Smooth muscle cell (in vitro differentiated cells): ENCODE results near the gene SH3BGRL2. TPM values are rescaled to one million over a fixed set of nuclear protein-coding genes. Genes with fewer than 3 reads are reported as not detected.

Experiments
- DNase-seq: peaks from one replicate; lab custom pipeline; 2025; ENCODE audit not compliant: unreplicated experiment; lab: John Stamatoyannopoulos, UW
- H2AFZ ChIP-seq: fragments of 200-600 bp; sonication (generic); 2 replicates; pipeline ENCODE4 v1.6.0; 2016; ENCODE audit warnings: antibody characterized with exemption, low read depth, mild to moderate bottlenecking
- H3F3A ChIP-seq: fragments of 200-600 bp; sonication (generic); 2 replicates; pipeline ENCODE4 v1.6.0; 2017; ENCODE audit warnings: antibody characterized with exemption, low read depth
- H3K27ac ChIP-seq: fragments of 200-600 bp; sonication (generic); 2 replicates; pipeline ENCODE4 v1.5.1; 2016; ENCODE audit warnings: low read depth, mild to moderate bottlenecking
- H3K27me3 ChIP-seq: fragments of 200-600 bp; sonication (generic); 2 replicates; pipeline ENCODE4 v1.6.1; 2016; ENCODE audit warnings: low read depth, mild to moderate bottlenecking
- H3K36me3 ChIP-seq: fragments of 200-600 bp; sonication (generic); 2 replicates; pipeline ENCODE4 v1.5.1; 2016; ENCODE audit warnings: low read depth
- H3K4me1 ChIP-seq: fragments of 200-600 bp; sonication (generic); 2 replicates; pipeline ENCODE4 v1.5.1; 2016; ENCODE audit warnings: low read depth
- H3K4me2 ChIP-seq: fragments of 200-600 bp; sonication (generic); 2 replicates; pipeline ENCODE4 v1.6.0; 2016; ENCODE audit warnings: mild to moderate bottlenecking
- H3K4me3 ChIP-seq: fragments of 200-600 bp; sonication (generic); 2 replicates; pipeline ENCODE4 v1.5.1; 2016; ENCODE audit warnings: mild to moderate bottlenecking
- H3K79me2 ChIP-seq: fragments of 200-600 bp; sonication (generic); 2 replicates; pipeline ENCODE4 v1.6.0; 2016; ENCODE audit warnings: low read depth, mild to moderate bottlenecking
- H3K9ac ChIP-seq: fragments of 200-600 bp; sonication (generic); 2 replicates; pipeline ENCODE4 v1.6.0; 2016; ENCODE audit warnings: low read depth
- H3K9me3 ChIP-seq: fragments of 200-600 bp; sonication (generic); replicated peaks from 2 replicates; pipeline ENCODE4 v1.5.1; 2016; ENCODE audit warnings: low read depth
- H4K20me1 ChIP-seq: fragments of 200-600 bp; sonication (generic); 2 replicates; pipeline ENCODE4 v1.6.0; 2016; ENCODE audit warnings: low read depth
- WGBS: methylation state at CpG from one replicate; pipeline ENCODE4 v1.1.7; 2016; ENCODE audit warnings: low lambda C conversion rate; 5-methylcytosine and 5-hydroxymethylcytosine counted together
- polyA plus RNA-seq: library from polyadenylated mRNA; unstranded; fragments of >200 nt; fragmentation: Nextera tagmentation; extraction: Ambion mirVana; gene quantifications from 2 replicates; pipeline ENCODE4 v1.2.1, GENCODE V29; 2016
- total RNA-seq: library from RNA; depleted of rRNA; stranded (reverse); fragments of >200 nt; gene quantifications from 2 replicates; pipeline ENCODE4 v1.2.3, GENCODE V29; 2014
- TF ChIP-seq, protein P1 (sequence below): fragments of 200-600 bp; sonication (generic); IDR thresholded peaks from 2 replicates; pipeline ENCODE4 v1.5.1; 2017; ENCODE audit warnings: borderline replicate concordance, mild to moderate bottlenecking, antibody characterized with exemption; ENCODE audit not compliant: insufficient read depth, poor library complexity, severe bottlenecking

The SH3BGRL2 gene
- total and polyA plus RNA-seq, 2 experiments from 2014 or later = 4.5 to 15.1 TPM

- no peak for DNase-seq
- Histone ChIP-seq H3K27me3 (peaks cover 5% of the 10 kb centered on the region), H2AFZ (no peak overlapping the region), H3K4me1 (no peaks in the 10 kb centered on the region), H4K20me1 (no peaks in the 10 kb centered on the region), H3F3A (no peaks in the 10 kb centered on the region), H3K4me2 (no peak overlapping the region), H3K9ac (no peak overlapping the region), H3K27ac (no peak overlapping the region), H3K4me3 (no peak overlapping the region), H3K9me3 (no peaks in the 10 kb centered on the region), H3K36me3 (no peaks in the 10 kb centered on the region), H3K79me2 (no peaks in the 10 kb centered on the region)
- WGBS = 85% methylated on average over 4 of the region's 4 CpGs
- TF ChIP-seq, protein P1, sequence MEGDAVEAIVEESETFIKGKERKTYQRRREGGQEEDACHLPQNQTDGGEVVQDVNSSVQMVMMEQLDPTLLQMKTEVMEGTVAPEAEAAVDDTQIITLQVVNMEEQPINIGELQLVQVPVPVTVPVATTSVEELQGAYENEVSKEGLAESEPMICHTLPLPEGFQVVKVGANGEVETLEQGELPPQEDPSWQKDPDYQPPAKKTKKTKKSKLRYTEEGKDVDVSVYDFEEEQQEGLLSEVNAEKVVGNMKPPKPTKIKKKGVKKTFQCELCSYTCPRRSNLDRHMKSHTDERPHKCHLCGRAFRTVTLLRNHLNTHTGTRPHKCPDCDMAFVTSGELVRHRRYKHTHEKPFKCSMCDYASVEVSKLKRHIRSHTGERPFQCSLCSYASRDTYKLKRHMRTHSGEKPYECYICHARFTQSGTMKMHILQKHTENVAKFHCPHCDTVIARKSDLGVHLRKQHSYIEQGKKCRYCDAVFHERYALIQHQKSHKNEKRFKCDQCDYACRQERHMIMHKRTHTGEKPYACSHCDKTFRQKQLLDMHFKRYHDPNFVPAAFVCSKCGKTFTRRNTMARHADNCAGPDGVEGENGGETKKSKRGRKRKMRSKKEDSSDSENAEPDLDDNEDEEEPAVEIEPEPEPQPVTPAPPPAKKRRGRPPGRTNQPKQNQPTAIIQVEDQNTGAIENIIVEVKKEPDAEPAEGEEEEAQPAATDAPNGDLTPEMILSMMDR = no peak
Measured at GRCh38 chr6:79711167-79711566, 80.0 kb downstream of the SH3BGRL2 start.

- H3K27me3 ChIP-seq = peaks cover 5% of the 10 kb centered on the region
- H3K9ac ChIP-seq = no peak overlapping the region
- H2AFZ ChIP-seq = no peak overlapping the region
- DNase-seq = no peak
- no peaks in the 10 kb centered on the region for H3K4me1 ChIP-seq
- H3K27ac ChIP-seq = no peak overlapping the region
- no peaks in the 10 kb centered on the region for H4K20me1 ChIP-seq
- TF ChIP-seq, protein P1 = no peak
- H3K79me2 ChIP-seq = no peaks in the 10 kb centered on the region
- H3K4me3 ChIP-seq = no peak overlapping the region
- 80% methylated on average over 2 of the region's 2 CpGs for WGBS
- H3K4me2 ChIP-seq = no peak overlapping the region
- H3F3A ChIP-seq = no peaks in the 10 kb centered on the region
- no peaks in the 10 kb centered on the region for H3K9me3 ChIP-seq
- H3K36me3 ChIP-seq = no peaks in the 10 kb centered on the region
Measured at GRCh38 chr6:79712144-79712543, 81.0 kb downstream of the SH3BGRL2 start.

GRCh38 chr6:79712616-79713135, 81.5 kb downstream of the SH3BGRL2 start:
- H3K4me3 ChIP-seq = no peak overlapping the region
- H3K27ac ChIP-seq = no peak overlapping the region
- no peak for DNase-seq
- 96% methylated on average over 9 of the region's 9 CpGs for WGBS
- no peak overlapping the region for H2AFZ ChIP-seq
- peaks cover 5% of the 10 kb centered on the region for H3K27me3 ChIP-seq
- H3K9me3 ChIP-seq = no peaks in the 10 kb centered on the region
- no peaks in the 10 kb centered on the region for H3K36me3 ChIP-seq
- H3K79me2 ChIP-seq = no peaks in the 10 kb centered on the region
- H3F3A ChIP-seq = no peaks in the 10 kb centered on the region
- no peak overlapping the region for H3K4me2 ChIP-seq
- H3K4me1 ChIP-seq = no peaks in the 10 kb centered on the region
- TF ChIP-seq, protein P1 = no peak
- no peaks in the 10 kb centered on the region for H4K20me1 ChIP-seq
- H3K9ac ChIP-seq = no peak overlapping the region

DNA sequence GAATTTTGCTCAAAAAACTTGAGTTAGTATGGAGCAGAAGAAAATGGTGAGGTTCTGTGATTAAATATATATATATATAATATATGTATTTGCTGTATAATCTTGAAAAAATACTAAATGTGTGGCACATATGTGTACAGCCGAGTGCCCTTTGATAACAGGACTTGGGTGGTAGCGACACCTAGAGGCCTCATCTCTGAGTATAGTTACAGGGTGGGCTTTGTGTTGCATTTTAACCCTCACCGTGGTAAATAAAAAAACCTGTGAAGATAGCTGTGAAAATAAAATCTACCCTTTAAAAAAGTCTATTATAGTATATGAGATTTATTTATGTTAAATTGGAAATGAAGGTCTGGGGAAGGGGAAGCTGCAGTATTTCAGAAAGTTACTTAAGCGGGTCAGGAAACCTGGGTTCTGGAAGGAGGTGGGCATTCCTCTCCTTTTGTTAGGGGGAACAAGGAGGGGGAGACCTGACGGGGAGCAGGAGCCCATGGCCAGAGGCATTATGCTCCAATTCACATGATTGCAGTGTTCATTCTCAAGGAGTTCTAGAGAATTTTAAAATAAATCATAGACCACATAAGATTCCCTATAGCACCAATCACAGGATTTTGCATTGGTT, 82.7 kb downstream of the SH3BGRL2 start:
- no peaks in the 10 kb centered on the region for H3F3A ChIP-seq
- no peak overlapping the region for H3K27ac ChIP-seq
- H3K27me3 ChIP-seq = peaks cover 5% of the 10 kb centered on the region
- 15% methylated on average over 5 of the region's 5 CpGs for WGBS
- H3K36me3 ChIP-seq = no peaks in the 10 kb centered on the region
- H3K79me2 ChIP-seq = no peaks in the 10 kb centered on the region
- TF ChIP-seq, protein P1 = peak; percentile 78
- no peak overlapping the region for H3K4me3 ChIP-seq
- no peaks in the 10 kb centered on the region for H3K9me3 ChIP-seq
- H2AFZ ChIP-seq = no peak overlapping the region
- no peak overlapping the region for H3K9ac ChIP-seq
- DNase-seq = no peak
- H3K4me1 ChIP-seq = no peaks in the 10 kb centered on the region
- H4K20me1 ChIP-seq = no peaks in the 10 kb centered on the region
- no peak overlapping the region for H3K4me2 ChIP-seq
